AG04450 (cell line): ENCODE measurements around the gene FAM32A. TPM values are rescaled to one million over a fixed set of nuclear protein-coding genes. Genes with fewer than 3 reads are reported as not detected.

Experiments
- CTCF ChIA-PET: fragments of 300-600, 350-600 bp; formaldehyde crosslinking; extraction: SDS; loops from one replicate; lab custom pipeline; 2022; ENCODE audit warnings: antibody characterized with exemption, inconsistent platforms; lab: Charles Lee
- POLR2A ChIA-PET: fragments of 350-600 bp; formaldehyde crosslinking; extraction: SDS; loops from one replicate; lab custom pipeline; 2021; ENCODE audit warnings: antibody characterized with exemption, inconsistent platforms; lab: Yijun Ruan, JAX
- DNase-seq: peaks from one replicate; pipeline ENCODE4 v3.0.0-alpha.2; 2011; ENCODE audit warnings: low read depth, low spot score
- H3K27ac ChIP-seq: one replicate; pipeline ENCODE4 v1.5.1; 2012; ENCODE audit warnings: low read depth, low read length, control low read depth
- H3K27me3 ChIP-seq: one replicate; pipeline ENCODE4 v1.6.0; 2012; ENCODE audit warnings: low read length; ENCODE audit not compliant: control insufficient read depth, insufficient read depth
- H3K4me3 ChIP-seq: 2 replicates; pipeline ENCODE4 v1.5.1; 2011; ENCODE audit warnings: mild to moderate bottlenecking, low read depth, low read length, control low read depth
- H3K9me3 ChIP-seq: 2 replicates; pipeline ENCODE4 v1.5.1; 2012; ENCODE audit warnings: low read length; ENCODE audit not compliant: control insufficient read depth, insufficient read depth
- CTCF ChIP-seq: IDR thresholded peaks from 2 replicates; pipeline ENCODE4 v1.5.1; 2011; ENCODE audit warnings: low read depth, low read length, control low read depth, inconsistent platforms
- polyA plus RNA-seq: library from polyadenylated mRNA; depleted of rRNA; stranded (reverse); fragments of >200 nt; gene quantifications from 2 replicates; pipeline ENCODE4 v1.2.3, GENCODE V29; 2011

The FAM32A gene
- polyA plus RNA-seq, 1 experiment = 177 TPM

- POLR2A ChIA-PET = no interaction called here
- Histone ChIP-seq H3K27me3 (no peaks in the 10 kb centered on the region), H3K27ac (no peak overlapping the region), H3K4me3 (no peak overlapping the region), H3K9me3 (no peaks in the 10 kb centered on the region; the same call in 1 of the 2 replicates)
- CTCF ChIA-PET = no interaction called here
- no peak for DNase-seq
- no peak for TF ChIP-seq CTCF
Observed at GRCh38 chr19:16228637-16229321, 43.6 kb downstream of the FAM32A start.

GRCh38 chr19:16229322-16229641 lies 44.1 kb downstream of the FAM32A start:
- ChIA-PET POLR2A (no interaction called here), CTCF (no interaction called here)
- Histone ChIP-seq H3K27ac (no peak overlapping the region), H3K4me3 (no peak overlapping the region), H3K27me3 (no peaks in the 10 kb centered on the region), H3K9me3 (no peaks in the 10 kb centered on the region; the same call in 1 of the 2 replicates)
- TF ChIP-seq CTCF = no peak
- DNase-seq = no peak

- peaks cover 5% of the 10 kb centered on the region; the same call in 1 of the 2 replicates for H3K9me3 ChIP-seq
- CTCF ChIA-PET = interaction anchor here (1.3 kb wide), 1 partner anchor 15 kb away, joined by 4 read pairs; no protein-coding TSS in a partner anchor
- no peak for DNase-seq
Observed at GRCh38 chr19:16232127-16232526, 46.9 kb downstream of the FAM32A start.

GRCh38 chr19:16232568-16232967 lies 47.4 kb downstream of the FAM32A start:
- Histone ChIP-seq H3K27ac (no peak overlapping the region), H3K4me3 (no peak overlapping the region), H3K9me3 (peaks cover 5% of the 10 kb centered on the region; the same call in 1 of the 2 replicates), H3K27me3 (no peaks in the 10 kb centered on the region)
- TF ChIP-seq CTCF = no peak
- ChIA-PET CTCF (interaction anchor here (0.6 to 1.3 kb wide), 2 partner anchors 15 to 150 kb away, joined by 3 to 4 read pairs; no protein-coding TSS in a partner anchor), POLR2A (no interaction called here)
- DNase-seq = no peak

More at GRCh38 chr19:16232127-16232526, 46.9 kb downstream of the FAM32A start:
- POLR2A ChIA-PET = interaction anchor here (1.2 kb wide), 1 partner anchor 84 kb away, joined by 4 read pairs; no protein-coding TSS in a partner anchor
- no peak for TF ChIP-seq CTCF
- no peak overlapping the region for H3K27ac ChIP-seq
- H3K27me3 ChIP-seq = no peaks in the 10 kb centered on the region
- no peak overlapping the region for H3K4me3 ChIP-seq

- CTCF ChIA-PET = interaction anchor here (0.6 kb wide), 1 partner anchor 150 kb away, joined by 3 read pairs; no protein-coding TSS in a partner anchor
- no peak for TF ChIP-seq CTCF
- POLR2A ChIA-PET = interaction anchor here (0.6 kb wide), 1 partner anchor 36 kb away, joined by 3 read pairs; the partner anchor contains the start of gene AP1M1
- Histone ChIP-seq H3K9me3 (peaks cover 5% of the 10 kb centered on the region; the same call in 1 of the 2 replicates), H3K27me3 (no peaks in the 10 kb centered on the region), H3K4me3 (no peak overlapping the region), H3K27ac (no peak overlapping the region)
- no peak for DNase-seq
Observed at GRCh38 chr19:16233081-16233776, 48.0 kb downstream of the FAM32A start.
